Keratinocyte (primary cell): ENCODE results near the gene PTPRT.

ENCODE experiments used
- CTCF ChIP-seq, 3 experiments: IDR thresholded peaks in 1 of 3; conservative IDR thresholded peaks in 1 of 3; optimal IDR thresholded peaks in 1 of 3; 2 replicates in 2 of 3; 3 replicates in 1 of 3; pipeline versions ENCODE3 to v1.5.1; 2011; ENCODE audit warnings: low read length in 3 of 3, mild to moderate bottlenecking in 3 of 3, moderate library complexity in 2 of 3, control low read depth in 1 of 3, inconsistent platforms in 1 of 3; ENCODE audit not compliant: insufficient read depth in 2 of 3; ENCODE audit errors: extremely low read depth in 1 of 3
- EZH2 ChIP-seq: IDR thresholded peaks from one replicate; pipeline ENCODE4 v1.6.1; 2012; ENCODE audit warnings: inconsistent platforms, mild to moderate bottlenecking, low read length, moderate library complexity

DNA sequence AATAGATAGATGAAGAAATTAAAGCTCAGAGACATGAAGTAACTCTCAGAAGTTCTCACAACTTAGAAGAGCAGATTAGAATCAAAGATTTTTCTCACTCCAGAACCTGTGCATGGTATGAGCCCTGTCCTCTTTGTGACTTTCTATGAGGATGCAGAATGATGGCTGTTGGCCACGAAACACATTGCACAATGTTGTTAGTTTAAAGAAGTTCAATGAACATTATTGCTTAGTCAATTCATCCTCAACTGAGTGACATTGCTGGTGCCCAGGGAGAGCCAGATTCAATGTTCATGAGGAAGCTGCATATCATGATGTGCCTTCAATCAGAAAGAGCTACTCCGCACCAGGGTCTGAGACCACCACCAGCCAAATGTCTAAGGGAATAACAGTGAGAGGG, 633.1 kb downstream of the PTPRT start:
- no peak for TF ChIP-seq CTCF (optimal IDR thresholded peaks at IDR 0.05 in 1 of 3, IDR thresholded peaks at IDR 0.05 in 1 of 3, conservative IDR thresholded peaks at IDR 0.05 in 1 of 3; ENCODE audit: extremely low read depth in 1 of 3, insufficient read depth in 2 of 3, low read length in 3 of 3)
- no peak for TF ChIP-seq EZH2
